Gastroesophageal sphincter (tissue), 4 donors: Measurements from ENCODE around the gene GPAT3. TPM values are rescaled to one million over a fixed set of nuclear protein-coding genes. Genes with fewer than 3 reads are reported as not detected.

Source experiments
- ATAC-seq: fragments of 150-250 bp; one replicate; pipeline ENCODE4 v1.9.1; 2016; ENCODE audit warnings: mild to moderate bottlenecking, moderate library complexity
- H3K27ac ChIP-seq, 4 donors: fragments of 200-600 bp; sonication (generic) in 3 of 4; 1 replicate in 3 of 4; 2 replicates in 1 of 4; pipeline ENCODE4 v1.5.1; 2016 to 2019
- H3K27me3 ChIP-seq: fragments of 200-600 bp; sonication (generic); one replicate; pipeline ENCODE4 v1.5.1; 2019
- H3K36me3 ChIP-seq, 2 donors: fragments of 200-600 bp; sonication (generic); one replicate each; pipeline ENCODE4 v1.5.1; 2019; ENCODE audit warnings: control low read depth in 1 of 2
- H3K4me1 ChIP-seq, 3 donors: fragments of 200-600 bp; sonication (generic); 1 replicate in 2 of 3; 2 replicates in 1 of 3; pipeline ENCODE4 v1.5.1; 2016 to 2019; ENCODE audit warnings: control low read depth in 2 of 3
- H3K4me3 ChIP-seq, 2 donors: fragments of 200-600 bp; sonication (generic); one replicate each; pipeline ENCODE4 v1.5.1; 2019; ENCODE audit warnings: mild to moderate bottlenecking in 1 of 2, moderate library complexity in 1 of 2
- H3K9me3 ChIP-seq, 3 donors: fragments of 200-600 bp; sonication (generic); one replicate each; pipeline ENCODE4 v1.5.1; 2017 to 2019; ENCODE audit warnings: control low read depth in 2 of 3
- EP300 ChIP-seq: sonication (generic); formaldehyde crosslinking; IDR thresholded peaks from one replicate; pipeline ENCODE4 v1.6.1; 2017; ENCODE audit warnings: antibody characterized with exemption, mild to moderate bottlenecking
- POLR2A ChIP-seq, 2 donors: fragments of 450-650 bp; IDR thresholded peaks; one replicate each; pipeline ENCODE4 v1.6.1; 2017; ENCODE audit warnings: antibody characterized with exemption in 2 of 2, mild to moderate bottlenecking in 2 of 2, moderate library complexity in 1 of 2
- POLR2AphosphoS5 ChIP-seq: sonication (generic); formaldehyde crosslinking; IDR thresholded peaks from one replicate; pipeline ENCODE4 v1.6.1; 2017; ENCODE audit warnings: antibody characterized with exemption
- WGBS, 2 donors: methylation state at CpG; one replicate each; pipeline ENCODE4 v1.1.5; 2018; ENCODE audit warnings: low coverage in 1 of 2; 5-methylcytosine and 5-hydroxymethylcytosine counted together
- total RNA-seq, 4 donors: library from RNA; depleted of rRNA; stranded (reverse); fragments of >200 nt; gene quantifications; one replicate each; pipeline ENCODE4 v1.1.0, GENCODE V29; 2016
- TF ChIP-seq, protein P1 (sequence below), 4 experiments: fragments of 200-600 bp in 2 of 4; fragments of 450-650 bp in 2 of 4; sonication (generic) in 1 of 4; IDR thresholded peaks; one replicate each; pipeline ENCODE4 v1.5.1; 2017 to 2019; ENCODE audit warnings: antibody characterized with exemption in 4 of 4, mild to moderate bottlenecking in 2 of 4, moderate library complexity in 2 of 4

Gene GPAT3
- total RNA-seq, 4 donors from 2014 or later, result 1.7 to 6.6 (median 4.9) TPM

DNA sequence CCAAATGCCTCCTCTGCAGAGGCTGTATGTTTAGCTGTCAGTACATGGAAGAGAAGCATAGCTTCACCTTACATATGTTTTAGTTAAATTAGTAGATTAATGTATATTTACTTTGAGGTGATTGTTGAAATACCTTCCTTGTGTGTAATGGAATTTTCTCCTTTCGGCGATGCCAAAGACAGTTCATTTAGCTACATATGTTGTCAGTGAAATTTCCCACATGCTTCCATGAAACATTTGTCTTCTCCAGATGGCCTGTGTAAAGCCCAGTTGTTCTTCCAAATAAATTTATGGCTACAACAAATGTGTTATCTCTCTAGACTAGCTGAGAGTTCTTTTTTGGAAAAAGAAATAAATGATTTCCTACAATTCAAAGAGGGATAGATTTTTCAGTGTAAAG, 95.2 kb downstream of the GPAT3 start:
- TF ChIP-seq EP300 (no peak), POLR2A (IDR thresholded peaks at IDR 0.05) (no peak), POLR2AphosphoS5 (no peak)
- TF ChIP-seq, protein P1, sequence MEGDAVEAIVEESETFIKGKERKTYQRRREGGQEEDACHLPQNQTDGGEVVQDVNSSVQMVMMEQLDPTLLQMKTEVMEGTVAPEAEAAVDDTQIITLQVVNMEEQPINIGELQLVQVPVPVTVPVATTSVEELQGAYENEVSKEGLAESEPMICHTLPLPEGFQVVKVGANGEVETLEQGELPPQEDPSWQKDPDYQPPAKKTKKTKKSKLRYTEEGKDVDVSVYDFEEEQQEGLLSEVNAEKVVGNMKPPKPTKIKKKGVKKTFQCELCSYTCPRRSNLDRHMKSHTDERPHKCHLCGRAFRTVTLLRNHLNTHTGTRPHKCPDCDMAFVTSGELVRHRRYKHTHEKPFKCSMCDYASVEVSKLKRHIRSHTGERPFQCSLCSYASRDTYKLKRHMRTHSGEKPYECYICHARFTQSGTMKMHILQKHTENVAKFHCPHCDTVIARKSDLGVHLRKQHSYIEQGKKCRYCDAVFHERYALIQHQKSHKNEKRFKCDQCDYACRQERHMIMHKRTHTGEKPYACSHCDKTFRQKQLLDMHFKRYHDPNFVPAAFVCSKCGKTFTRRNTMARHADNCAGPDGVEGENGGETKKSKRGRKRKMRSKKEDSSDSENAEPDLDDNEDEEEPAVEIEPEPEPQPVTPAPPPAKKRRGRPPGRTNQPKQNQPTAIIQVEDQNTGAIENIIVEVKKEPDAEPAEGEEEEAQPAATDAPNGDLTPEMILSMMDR (IDR thresholded peaks at IDR 0.05), result no peak
- H3K27ac ChIP-seq, result peak overlapping the region in 3 of 4 donors; percentile 5 to 41 (median 38)
- no peaks in the 10 kb centered on the region for H3K9me3 ChIP-seq
- H3K36me3 ChIP-seq, result no peaks in the 10 kb centered on the region
- peaks cover 0 to 34% (median 22%) of the 10 kb centered on the region in 3 donors for H3K4me1 ChIP-seq
- no peak overlapping the region for H3K4me3 ChIP-seq
- no peak for ATAC-seq
- H3K27me3 ChIP-seq, result no peaks in the 10 kb centered on the region
- WGBS, 2 donors, result 20 to 43% methylated on average over 2 of the region's 2 CpGs

- Histone ChIP-seq H3K27me3 (no peaks in the 10 kb centered on the region), H3K36me3 (no peaks in the 10 kb centered on the region), H3K4me1 (no peaks in the 10 kb centered on the region), H3K4me3 (no peak overlapping the region), H3K27ac (no peak overlapping the region), H3K9me3 (no peaks in the 10 kb centered on the region)
- no peak for ATAC-seq
- TF ChIP-seq EP300 (no peak), POLR2A (IDR thresholded peaks at IDR 0.05) (no peak), POLR2AphosphoS5 (no peak)
- TF ChIP-seq, protein P1 (IDR thresholded peaks at IDR 0.05), result no peak
- 95 to 97% methylated on average over 3 to 8 of the region's 8 CpGs for WGBS, 2 donors
These were observed 101.0 kb downstream of the GPAT3 start for GRCh38 chr4:83636930-83637329.

- ATAC-seq, result peak; percentile 79
- Histone ChIP-seq H3K4me1 (no peaks in the 10 kb centered on the region), H3K27me3 (no peaks in the 10 kb centered on the region), H3K4me3 (no peak overlapping the region), H3K36me3 (no peaks in the 10 kb centered on the region), H3K9me3 (no peaks in the 10 kb centered on the region), H3K27ac (no peak overlapping the region)
- 12 to 23% methylated on average over 5 of the region's 5 CpGs for WGBS, 2 donors
- TF ChIP-seq, protein P1 (IDR thresholded peaks at IDR 0.05), result peak; percentile 84 to 87 (median 85)
- TF ChIP-seq POLR2AphosphoS5, result peak; percentile 20
- no peak for TF ChIP-seq EP300
These were observed 104.1 kb downstream of the GPAT3 start for GRCh38 chr4:83639849-83640493.

DNA sequence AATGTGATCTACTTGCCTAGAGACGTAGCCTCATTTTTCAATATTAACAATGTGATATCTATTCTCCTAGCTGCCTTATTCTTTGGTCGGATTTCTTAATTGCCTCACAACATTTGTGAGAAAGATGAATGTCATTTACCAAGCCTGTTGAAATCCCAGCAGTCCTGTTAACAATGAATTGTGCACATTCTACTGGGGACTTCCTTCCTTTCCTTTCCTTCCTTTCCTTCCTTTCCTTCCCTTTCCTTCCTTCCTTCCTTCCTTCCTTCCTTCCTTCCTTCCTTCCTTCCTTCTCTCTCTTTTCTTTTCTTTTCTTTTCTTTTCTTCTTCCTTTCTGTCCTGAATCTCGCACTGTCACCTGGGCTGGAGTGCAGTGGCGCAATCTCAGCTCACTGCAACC, 107.1 kb downstream of the GPAT3 start:
- TF ChIP-seq, protein P1 (IDR thresholded peaks at IDR 0.05), result no peak
- TF ChIP-seq POLR2AphosphoS5 (no peak), EP300 (no peak), POLR2A (IDR thresholded peaks at IDR 0.05) (no peak)
- no peaks in the 10 kb centered on the region for H3K27me3 ChIP-seq
- 80 to 88% methylated on average over 2 to 4 of the region's 4 CpGs for WGBS, 2 donors
- no peak overlapping the region for H3K27ac ChIP-seq
- ATAC-seq, result no peak
- H3K4me1 ChIP-seq, result no peaks in the 10 kb centered on the region
- H3K36me3 ChIP-seq, result no peaks in the 10 kb centered on the region
- no peaks in the 10 kb centered on the region for H3K9me3 ChIP-seq
- no peak overlapping the region for H3K4me3 ChIP-seq
